T1000 (cell line): ENCODE results near the gene NOX4.
"Not testable (repeated sequence)": the region's sequence is repeated elsewhere in the genome, so short reads cannot be mapped to it uniquely, and the experiment has no call there.

Experiments
- DNase-seq: peaks from one replicate; lab custom pipeline; 2025; ENCODE audit warnings: mixed read lengths; lab: John Stamatoyannopoulos, UW

The NOX4 gene

DNA sequence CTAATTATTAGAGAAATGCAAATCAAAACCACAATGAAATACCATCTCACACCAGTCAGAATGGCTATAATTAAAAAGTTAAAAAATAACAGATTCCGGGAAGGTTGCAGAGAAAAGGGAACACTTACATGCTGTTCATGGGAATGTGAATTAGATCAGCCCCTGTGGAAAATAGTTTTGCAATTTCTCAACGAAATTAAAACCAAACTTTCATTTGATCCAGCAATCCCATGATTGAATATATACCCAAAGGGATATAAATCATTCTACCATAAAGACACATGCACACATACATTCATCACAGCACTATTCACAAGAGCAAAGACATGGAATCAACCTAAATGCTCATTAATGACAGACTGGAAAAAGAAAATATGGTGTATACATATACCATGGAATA lies 32.5 kb downstream of the NOX4 start:
- no peak for DNase-seq

GRCh38 chr11:89457190-89457589 lies 34.0 kb downstream of the NOX4 start:
- DNase-seq: no peak

DNA sequence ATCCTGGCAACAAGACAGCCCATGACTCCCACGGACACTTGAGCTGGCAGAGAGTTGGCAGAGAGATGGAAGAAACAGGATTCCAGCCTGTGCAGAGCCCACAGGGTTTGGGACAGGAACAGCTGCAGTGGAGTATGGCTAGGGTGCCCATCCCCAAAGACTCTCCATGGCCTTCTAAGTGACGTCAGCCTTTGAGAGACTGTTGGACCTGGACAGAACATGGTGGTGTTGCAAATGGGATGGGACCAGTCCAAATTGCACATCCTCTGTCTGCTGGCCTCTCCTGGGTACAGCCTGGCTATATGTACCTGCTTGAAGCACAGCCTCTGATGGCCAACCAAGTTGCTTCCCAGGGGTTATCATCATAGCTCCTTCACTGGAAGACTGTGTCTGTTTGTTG lies 34.5 kb downstream of the NOX4 start:
- no peak for DNase-seq

GRCh38 chr11:89452780-89453179 lies 38.4 kb downstream of the NOX4 start:
- DNase-seq: no peak

DNA sequence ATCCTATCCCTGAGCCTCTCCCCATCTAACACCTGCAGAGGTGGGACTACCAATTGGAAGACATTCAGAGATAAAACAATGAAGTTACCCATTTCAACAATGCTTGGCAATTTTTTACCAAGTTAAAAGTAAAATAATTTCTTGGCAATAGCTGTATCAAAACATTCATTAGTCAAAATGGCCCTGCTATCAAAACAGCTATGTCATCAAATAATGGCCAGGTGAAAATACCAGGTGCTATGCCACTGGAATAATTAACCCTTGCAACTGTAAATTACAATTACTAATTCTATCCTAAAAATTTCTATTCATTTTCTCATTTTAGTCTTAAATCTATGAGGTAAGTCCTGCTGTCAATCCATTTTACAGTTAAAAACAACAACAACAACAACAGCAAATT lies 43.3 kb downstream of the NOX4 start:
- no peak for DNase-seq

DNA sequence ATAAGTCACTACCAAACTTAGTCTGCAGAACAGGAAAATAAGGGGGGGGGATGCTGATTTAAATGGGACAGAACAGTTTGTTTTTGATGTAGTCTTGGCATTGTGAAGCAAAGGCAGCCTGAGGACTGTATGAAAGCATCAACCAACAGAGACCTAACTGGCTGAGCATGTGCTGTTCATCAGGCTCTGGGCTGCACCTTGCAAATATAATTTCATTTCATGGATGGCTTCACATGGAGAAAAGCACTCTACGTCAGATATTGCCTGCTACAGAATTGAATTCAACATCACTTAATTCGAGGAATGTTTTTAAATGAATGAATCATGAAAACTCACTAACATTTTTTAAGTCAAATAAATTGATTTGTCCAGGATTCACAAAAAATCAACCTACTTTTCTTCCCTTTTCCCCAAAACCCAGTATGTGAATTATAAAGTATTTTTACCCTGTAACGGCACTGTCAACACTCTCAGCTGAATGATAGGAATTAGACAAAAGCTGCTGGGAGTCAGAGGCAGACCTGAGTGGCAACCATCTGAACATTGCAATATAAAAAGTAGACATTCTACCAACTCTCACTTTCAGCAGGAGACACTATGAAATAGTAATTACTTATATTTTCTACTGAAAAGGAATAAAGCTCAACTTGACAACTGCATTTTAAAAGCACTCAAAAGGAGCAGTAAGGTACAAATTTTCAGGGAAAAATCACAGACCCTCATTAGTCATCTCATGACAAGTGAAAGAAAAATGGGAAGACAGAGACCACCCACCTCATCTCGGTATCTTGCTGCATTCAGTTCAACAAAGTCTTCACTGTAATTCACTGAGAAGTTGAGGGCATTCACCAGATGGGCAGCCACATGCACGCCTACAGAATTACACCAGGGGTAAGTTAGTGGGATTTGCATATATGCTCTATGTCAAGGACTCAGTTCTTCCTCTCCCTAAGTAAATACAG lies 47.5 kb downstream of the NOX4 start:
- DNase-seq: no peak

DNA sequence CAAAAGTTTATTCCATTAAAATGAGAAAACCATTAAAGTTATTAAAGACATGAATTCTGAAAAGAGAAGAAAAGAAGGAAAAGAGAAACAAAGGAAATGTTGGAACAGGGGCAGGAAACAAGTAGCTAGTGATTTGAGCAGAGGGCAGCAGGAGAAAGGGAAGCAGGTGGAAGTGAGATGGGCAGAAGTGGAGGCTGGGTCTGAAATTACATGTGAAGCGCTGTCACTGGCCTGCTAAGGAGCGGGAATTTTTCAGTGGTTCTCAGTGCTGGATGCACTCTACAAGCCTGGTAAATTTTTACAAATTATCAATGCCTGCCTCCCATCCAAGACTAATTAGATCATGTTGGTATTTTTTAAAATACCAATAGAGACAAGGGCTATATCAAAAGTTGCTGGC lies 48.4 kb downstream of the NOX4 start:
- DNase-seq: no peak

DNA sequence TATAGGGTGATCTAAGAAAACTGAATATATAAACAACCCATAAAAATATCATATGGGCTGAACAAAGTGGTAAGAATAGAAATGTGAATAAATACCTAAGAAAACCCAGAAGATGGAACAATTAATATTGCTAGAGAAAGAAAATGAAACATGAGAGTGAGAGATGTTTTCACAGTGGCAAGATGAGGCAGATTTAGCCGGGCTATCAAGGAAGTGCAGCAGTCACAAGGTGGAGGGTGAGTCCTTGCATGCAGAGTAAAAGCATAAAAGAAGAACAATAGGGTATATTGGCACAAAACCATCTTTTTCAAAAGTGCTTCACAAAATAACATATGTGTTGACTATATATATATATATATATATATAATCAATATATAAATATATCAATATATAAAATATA lies 49.6 kb downstream of the NOX4 start:
- no peak for DNase-seq

- DNase-seq: no peak
These were observed 53.9 kb downstream of the NOX4 start for GRCh38 chr11:89437317-89437716.

DNA sequence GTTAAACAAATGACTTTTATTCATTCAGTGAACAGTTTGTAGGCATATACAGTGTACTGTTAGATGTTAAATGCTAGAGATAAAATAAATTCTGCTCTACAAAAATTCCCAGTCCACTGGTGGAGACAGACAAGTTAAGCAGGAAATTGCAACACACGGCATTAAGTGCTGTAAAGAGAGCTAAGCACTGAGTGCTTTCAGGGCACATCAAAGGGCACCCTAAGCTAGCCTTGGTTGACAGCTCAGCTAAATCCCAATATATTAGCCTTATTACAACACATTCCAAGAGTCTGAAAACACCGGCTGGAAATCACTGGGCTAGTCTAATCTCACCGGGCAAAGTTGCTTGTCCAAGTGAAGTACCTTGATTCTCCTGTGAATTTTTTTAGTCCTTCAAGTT lies 55.1 kb downstream of the NOX4 start:
- no peak for DNase-seq

- DNase-seq: no peak
These were observed 57.9 kb downstream of the NOX4 start for GRCh38 chr11:89433278-89433677.

- DNase-seq: not testable (repeated sequence)
These were observed 59.0 kb downstream of the NOX4 start for GRCh38 chr11:89432182-89432581.

DNA sequence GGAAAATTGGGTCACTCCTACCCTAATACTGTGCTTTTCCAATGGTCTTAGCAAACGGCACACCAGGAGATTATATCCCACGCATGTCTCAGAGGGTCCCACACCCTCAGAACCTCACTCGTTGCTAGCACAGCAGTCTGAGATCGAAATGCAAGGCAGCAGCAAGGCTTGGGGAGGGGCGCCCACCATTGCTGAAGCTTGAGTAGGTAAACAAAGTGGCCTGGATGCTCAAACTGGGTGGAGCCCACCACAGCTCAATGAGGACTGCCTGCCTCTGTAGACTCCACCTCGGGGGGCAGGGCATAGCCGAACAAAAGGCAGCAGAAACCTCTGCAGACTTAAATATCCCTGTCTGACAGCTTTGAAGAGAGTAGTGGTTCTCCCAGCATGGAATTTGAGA lies 64.7 kb downstream of the NOX4 start:
- DNase-seq: not testable (repeated sequence)

DNA sequence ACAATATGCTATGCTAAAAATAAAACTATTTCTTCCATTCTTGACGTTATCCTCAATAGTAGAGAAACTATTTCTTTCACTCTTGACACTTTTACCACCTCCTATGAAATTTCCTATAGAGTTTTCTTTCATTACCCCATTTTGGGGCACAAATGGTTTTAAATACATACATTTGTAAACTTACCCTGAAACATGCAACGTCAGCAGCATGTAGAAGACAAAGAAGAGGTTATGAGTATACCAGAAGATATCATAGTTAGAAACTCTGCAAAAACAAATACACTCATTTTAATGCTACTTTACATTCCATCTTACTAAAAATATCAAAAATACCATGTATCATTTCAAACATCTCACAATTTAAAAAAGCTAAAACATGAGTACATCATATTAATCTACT lies 69.5 kb downstream of the NOX4 start:
- no peak for DNase-seq

DNA sequence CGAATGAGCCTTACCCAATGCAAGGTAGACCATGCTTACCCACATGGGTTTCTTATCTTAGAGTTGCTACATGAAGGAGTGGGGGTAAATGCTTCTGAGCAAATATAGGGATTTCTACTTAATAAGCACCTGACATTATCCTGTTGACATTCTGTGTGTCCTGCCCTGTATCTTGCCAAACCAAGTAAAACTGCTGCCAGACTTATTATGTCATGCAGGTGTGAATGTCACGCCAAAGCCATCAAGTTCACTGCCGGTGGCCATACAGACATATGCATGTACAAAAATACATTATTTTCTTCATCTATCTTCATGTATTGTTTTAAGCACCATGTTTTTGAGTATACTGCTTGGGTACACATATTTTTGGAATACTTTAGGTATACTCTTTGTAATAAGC lies 70.2 kb downstream of the NOX4 start:
- no peak for DNase-seq

- no peak for DNase-seq
These were observed 74.2 kb downstream of the NOX4 start for GRCh38 chr11:89416961-89417360.

GRCh38 chr11:89411112-89411511 lies 80.1 kb downstream of the NOX4 start:
- not testable (repeated sequence) for DNase-seq

- not testable (repeated sequence) for DNase-seq
These were observed 80.5 kb downstream of the NOX4 start for GRCh38 chr11:89410666-89411065.

- not testable (repeated sequence) for DNase-seq
These were observed 82.7 kb downstream of the NOX4 start for GRCh38 chr11:89408441-89408840.

GRCh38 chr11:89405629-89406028 lies 85.5 kb downstream of the NOX4 start:
- DNase-seq: no peak

DNA sequence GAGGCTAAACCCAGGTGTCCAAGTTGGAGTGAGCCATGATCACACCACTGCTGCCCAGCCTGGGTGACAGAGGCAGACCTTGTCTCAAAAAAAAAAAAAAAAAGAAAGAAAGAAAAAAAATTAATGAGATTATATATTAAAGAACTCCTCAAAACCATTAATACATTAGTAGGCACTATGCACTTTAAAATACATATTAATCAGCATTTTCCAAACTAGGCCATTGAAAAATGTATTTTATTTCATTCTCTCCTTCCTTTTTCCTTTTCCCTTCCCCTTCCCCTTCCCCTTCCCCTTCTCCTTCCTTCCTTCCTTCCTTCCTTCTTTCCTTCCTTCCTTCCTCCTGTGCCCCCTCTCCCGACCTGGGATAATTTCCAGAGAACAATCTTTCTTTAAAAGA lies 99.5 kb downstream of the NOX4 start:
- not testable (repeated sequence) for DNase-seq

DNA sequence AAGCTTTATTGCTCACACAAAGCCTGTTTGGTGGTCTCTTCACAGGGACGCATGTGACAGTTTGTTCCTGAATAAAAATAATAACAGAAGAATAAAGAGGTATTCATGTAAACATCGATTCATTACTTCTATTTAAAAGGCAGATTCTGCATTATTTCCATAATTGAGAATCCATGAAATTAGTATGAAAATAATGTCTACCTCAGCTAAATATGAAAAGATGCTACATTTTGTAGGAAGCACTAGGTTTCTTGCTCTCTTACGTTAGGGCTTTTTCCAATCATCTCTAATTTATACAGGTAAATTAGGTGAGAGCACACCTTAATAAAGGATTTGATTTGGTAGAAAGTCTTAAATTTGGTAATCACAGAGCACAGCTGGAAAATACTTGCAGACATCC lies 103.7 kb downstream of the NOX4 start:
- DNase-seq: not testable (repeated sequence)

DNA sequence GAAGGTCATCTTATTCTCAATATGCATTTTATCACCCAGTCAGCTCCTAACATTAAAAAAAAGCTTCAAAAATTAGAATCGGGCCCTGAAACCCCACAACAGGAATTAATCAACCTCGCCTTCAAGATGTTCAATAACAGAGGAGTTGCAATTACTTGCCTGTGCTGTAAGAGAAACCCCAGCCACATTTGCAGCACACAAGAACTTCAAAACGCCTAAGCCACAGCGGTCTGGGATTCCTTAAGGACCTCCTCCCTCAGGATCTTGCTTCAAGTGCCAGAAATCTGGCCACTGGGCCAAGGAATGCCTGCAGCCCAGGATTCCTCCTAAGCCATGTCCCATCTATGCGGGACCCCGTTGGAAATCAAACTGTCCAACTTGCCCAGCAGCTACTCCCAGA lies 108.2 kb downstream of the NOX4 start:
- not testable (repeated sequence) for DNase-seq

DNA sequence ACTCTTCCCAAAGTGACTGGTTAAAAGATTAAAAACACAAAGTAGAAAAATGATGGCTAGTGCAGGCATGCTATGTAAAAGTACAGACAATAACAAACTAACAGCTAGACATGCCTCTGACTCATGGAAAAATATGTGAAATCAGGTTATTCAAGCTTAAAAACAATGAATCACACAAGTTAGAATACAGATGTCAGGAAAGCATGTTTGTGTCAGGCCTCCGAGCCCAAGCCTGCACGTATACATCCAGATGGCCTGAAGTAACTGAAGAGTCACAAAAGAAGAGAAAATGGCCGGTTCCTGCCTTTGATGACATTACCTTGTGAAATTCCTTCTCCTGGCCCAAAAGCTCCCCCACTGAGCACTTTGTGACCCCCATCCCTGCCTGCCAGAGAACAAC lies 110.1 kb downstream of the NOX4 start:
- DNase-seq: no peak
